Fibroblast of skin of abdomen (primary cell): Measurements from ENCODE around the gene TMCC3.
"Not testable (repeated sequence)": the region's sequence is repeated elsewhere in the genome, so short reads cannot be mapped to it uniquely, and the experiment has no call there.

Experiments
- DNase-seq: peaks from one replicate; pipeline ENCODE4 v3.0.0-alpha.2; 2013

The TMCC3 gene

GRCh38 chr12:94631058-94631457 lies 19.3 kb downstream of the TMCC3 start:
- no peak for DNase-seq

GRCh38 chr12:94628819-94629472 lies 21.4 kb downstream of the TMCC3 start:
- no peak for DNase-seq

- DNase-seq = no peak
These were observed 22.0 kb downstream of the TMCC3 start for GRCh38 chr12:94628369-94628768.

- no peak for DNase-seq
These were observed 24.8 kb downstream of the TMCC3 start for GRCh38 chr12:94625531-94625930.

- no peak for DNase-seq
These were observed 27.0 kb downstream of the TMCC3 start for GRCh38 chr12:94623161-94623920.

- no peak for DNase-seq
These were observed 27.9 kb downstream of the TMCC3 start for GRCh38 chr12:94622475-94622874.

- DNase-seq = peak; percentile 31
These were observed 28.5 kb downstream of the TMCC3 start for GRCh38 chr12:94621662-94622359.

- no peak for DNase-seq
These were observed 29.7 kb downstream of the TMCC3 start for GRCh38 chr12:94620621-94621020.

- peak; percentile 93 for DNase-seq
These were observed 31.2 kb downstream of the TMCC3 start for GRCh38 chr12:94618995-94619695.

- no peak for DNase-seq
These were observed 33.3 kb downstream of the TMCC3 start for GRCh38 chr12:94617101-94617500.

GRCh38 chr12:94616203-94616729 lies 34.1 kb downstream of the TMCC3 start:
- no peak for DNase-seq

GRCh38 chr12:94615260-94616181 lies 34.8 kb downstream of the TMCC3 start:
- DNase-seq = no peak

- no peak for DNase-seq
These were observed 36.1 kb downstream of the TMCC3 start for GRCh38 chr12:94614288-94614721.

GRCh38 chr12:94609917-94610443 lies 40.4 kb downstream of the TMCC3 start:
- DNase-seq = no peak

GRCh38 chr12:94606810-94607209 lies 43.5 kb downstream of the TMCC3 start:
- not testable (repeated sequence) for DNase-seq

GRCh38 chr12:94604366-94604698 lies 46.0 kb downstream of the TMCC3 start:
- DNase-seq = no peak

- DNase-seq = no peak
These were observed 46.7 kb downstream of the TMCC3 start for GRCh38 chr12:94603434-94604365.

GRCh38 chr12:94602024-94602423 lies 48.3 kb downstream of the TMCC3 start:
- no peak for DNase-seq

- DNase-seq = not testable (repeated sequence)
These were observed 49.0 kb downstream of the TMCC3 start for GRCh38 chr12:94601307-94601706.

- no peak for DNase-seq
These were observed 51.2 kb downstream of the TMCC3 start for GRCh38 chr12:94599189-94599588.
